HEK293 (cell line): ENCODE data around the gene TP53AIP1.
A peak's percentile ranks its signal among the peaks of the same experiment; 100 is the strongest.

Experiments
- CTCF ChIA-PET: fragments of 350-600 bp; formaldehyde crosslinking; extraction: SDS; loops from one replicate; lab custom pipeline; 2021; ENCODE audit warnings: antibody characterized with exemption; lab: Yijun Ruan, JAX
- POLR2A ChIA-PET: fragments of 300-600 bp; formaldehyde crosslinking; extraction: SDS; loops from one replicate; lab custom pipeline; 2020; ENCODE audit warnings: antibody characterized with exemption, inconsistent platforms; lab: Yijun Ruan, JAX
- H3K27ac ChIP-seq: fragments of 200-500 bp; sonication (Bioruptor generic); 2 replicates; pipeline ENCODE4 v1.5.1; 2014; ENCODE audit warnings: low read depth, low read length, control low read depth, inconsistent platforms; ENCODE audit errors: extremely low read depth
- H3K36me3 ChIP-seq, 2 experiments: fragments of 200-500 bp in 1 of 2; sonication (Bioruptor generic) in 1 of 2; 1 replicate in 1 of 2; 2 replicates in 1 of 2; pipeline ENCODE4 v1.5.1; 2014 to 2017; ENCODE audit warnings: inconsistent platforms in 2 of 2, low read length in 2 of 2; ENCODE audit not compliant: control insufficient read depth in 2 of 2, insufficient read depth in 1 of 2
- H3K4me1 ChIP-seq: fragments of 200-500 bp; sonication (Bioruptor generic); 2 replicates; pipeline ENCODE4 v1.5.1; 2014; ENCODE audit warnings: mild to moderate bottlenecking, low read length, inconsistent platforms; ENCODE audit not compliant: control insufficient read depth, insufficient read depth
- H3K4me3 ChIP-seq: 2 replicates; pipeline ENCODE4 v1.5.1; 2011; ENCODE audit warnings: low read depth, mild to moderate bottlenecking, control low read depth, low read length, moderate library complexity
- H3K9me3 ChIP-seq: fragments of 200-500 bp; sonication (Bioruptor generic); 2 replicates; pipeline ENCODE4 v1.5.1; 2014; ENCODE audit warnings: low read depth, low read length, inconsistent platforms; ENCODE audit not compliant: control insufficient read depth, insufficient read depth
- CTCF ChIP-seq: fragments of 450-650 bp; formaldehyde crosslinking; IDR thresholded peaks from 2 replicates; pipeline ENCODE4 v1.5.1; 2016; ENCODE audit warnings: missing biosample characterization, missing genetic modification characterization
- HIC1 ChIP-seq: fragments of 450-650 bp; formaldehyde crosslinking; IDR thresholded peaks from 2 replicates; pipeline ENCODE4 v1.5.1; 2016; ENCODE audit warnings: missing biosample characterization, missing genetic modification characterization
- HOXA7 ChIP-seq: sonication (generic); formaldehyde crosslinking; IDR thresholded peaks from 2 replicates; pipeline ENCODE4 v1.8.1; 2022; ENCODE audit warnings: missing genetic modification reagents, borderline replicate concordance
- IKZF3 ChIP-seq: fragments of 450-650 bp; IDR thresholded peaks from 2 replicates; pipeline ENCODE4 v1.5.0; 2018; ENCODE audit warnings: missing biosample characterization, mild to moderate bottlenecking, missing genetic modification characterization, moderate library complexity
- KLF1 ChIP-seq: fragments of 450-650 bp; formaldehyde crosslinking; IDR thresholded peaks from 2 replicates; pipeline ENCODE4 v1.5.1; 2016; ENCODE audit warnings: missing biosample characterization, missing genetic modification characterization
- KLF10 ChIP-seq: fragments of 450-650 bp; IDR thresholded peaks from 2 replicates; pipeline ENCODE4 v1.5.1; 2018; ENCODE audit warnings: missing biosample characterization, mild to moderate bottlenecking, missing genetic modification characterization
- SCRT1 ChIP-seq: fragments of 450-650 bp; formaldehyde crosslinking; IDR thresholded peaks from 2 replicates; pipeline ENCODE4 v1.5.1; 2016; ENCODE audit warnings: missing biosample characterization, missing genetic modification characterization, borderline replicate concordance
- SCRT2 ChIP-seq: fragments of 450-650 bp; formaldehyde crosslinking; IDR thresholded peaks from 2 replicates; pipeline ENCODE4 v1.5.1; 2016; ENCODE audit warnings: missing biosample characterization, missing genetic modification characterization
- TCF7L2 ChIP-seq: IDR thresholded peaks from 2 replicates; pipeline ENCODE4 v1.6.1; 2011; ENCODE audit warnings: low read depth, mild to moderate bottlenecking, inconsistent platforms, low read length, moderate library complexity, borderline replicate concordance
- ZBTB21 ChIP-seq: fragments of 450-650 bp; formaldehyde crosslinking; IDR thresholded peaks from 2 replicates; pipeline ENCODE4 v1.5.1; 2017; ENCODE audit warnings: missing biosample characterization, missing genetic modification characterization
- ZNF280D ChIP-seq: fragments of 450-650 bp; formaldehyde crosslinking; IDR thresholded peaks from 2 replicates; pipeline ENCODE4 v1.5.1; 2016; ENCODE audit warnings: missing biosample characterization, missing genetic modification characterization
- ZNF335 ChIP-seq: fragments of 450-650 bp; formaldehyde crosslinking; conservative IDR thresholded peaks from 2 replicates; pipeline ENCODE4 v1.5.1; 2016; ENCODE audit warnings: missing biosample characterization, missing genetic modification characterization
- ZNF362 ChIP-seq: fragments of 450-650 bp; formaldehyde crosslinking; IDR thresholded peaks from 2 replicates; pipeline ENCODE4 v1.5.1; 2016; ENCODE audit warnings: missing biosample characterization, missing genetic modification characterization
- ZNF37A ChIP-seq: fragments of 450-650 bp; IDR thresholded peaks from 2 replicates; pipeline ENCODE4 v1.5.1; 2018; ENCODE audit warnings: missing biosample characterization, missing genetic modification characterization
- ZNF488 ChIP-seq: fragments of 450-650 bp; formaldehyde crosslinking; IDR thresholded peaks from 2 replicates; pipeline ENCODE4 v1.5.1; 2016; ENCODE audit warnings: missing biosample characterization, missing genetic modification characterization
- ZNF600 ChIP-seq: fragments of 450-650 bp; formaldehyde crosslinking; IDR thresholded peaks from 2 replicates; pipeline ENCODE4 v1.5.1; 2016; ENCODE audit warnings: missing biosample characterization, missing genetic modification characterization
- ZNF654 ChIP-seq: fragments of 450-650 bp; formaldehyde crosslinking; IDR thresholded peaks from 2 replicates; pipeline ENCODE4 v1.5.1; 2016; ENCODE audit warnings: low read depth, missing biosample characterization, missing genetic modification characterization
- ZNF701 ChIP-seq: fragments of 450-650 bp; formaldehyde crosslinking; IDR thresholded peaks from 2 replicates; pipeline ENCODE4 v1.5.1; 2016; ENCODE audit warnings: missing biosample characterization, missing genetic modification characterization
- ZNF791 ChIP-seq: fragments of 450-650 bp; formaldehyde crosslinking; IDR thresholded peaks from 2 replicates; pipeline ENCODE4 v1.5.1; 2016; ENCODE audit warnings: missing biosample characterization, missing genetic modification characterization
- ZSCAN18 ChIP-seq: fragments of 450-650 bp; formaldehyde crosslinking; IDR thresholded peaks from 2 replicates; pipeline ENCODE4 v1.5.1; 2016; ENCODE audit warnings: missing biosample characterization, missing genetic modification characterization

TP53AIP1 gene

GRCh38 chr11:128957202-128957482 lies 14.5 kb upstream of the TP53AIP1 start (continued):
- no peak for TF ChIP-seq ZNF280D (tag by site-specific recombination)

- POLR2A ChIA-PET: interaction anchor here (1.9 kb wide), 1 partner anchor 71 kb away, joined by 14 read pairs; no protein-coding TSS in a partner anchor
- H3K36me3 ChIP-seq: no peaks in the 10 kb centered on the region
- H3K27ac ChIP-seq: no peak overlapping the region
- TF ChIP-seq KLF10 (tag by site-specific recombination): no peak
- TF ChIP-seq ZNF362 (tag by site-specific recombination): peak; percentile 97
- no peak for TF ChIP-seq ZNF37A (tag by site-specific recombination)
- TF ChIP-seq ZBTB21 (tag by site-specific recombination): no peak
- TF ChIP-seq CTCF (tag by site-specific recombination): peak; percentile 52; the same call in 1 of the 2 replicates
- TF ChIP-seq ZNF600 (tag by site-specific recombination): peak; percentile 56; the same call in 1 of the 2 replicates
- no peak for TF ChIP-seq ZSCAN18
- no peak for TF ChIP-seq ZNF488 (tag by site-specific recombination)
- TF ChIP-seq KLF1 (tag by site-specific recombination): no peak
- no peak for TF ChIP-seq ZNF791
- no peak for TF ChIP-seq ZNF335
- peak; percentile 79 for TF ChIP-seq ZNF654
- no peak for TF ChIP-seq TCF7L2
- TF ChIP-seq SCRT2 (tag by site-specific recombination): peak; percentile 91
- TF ChIP-seq SCRT1 (tag by site-specific recombination): peak; percentile 76; the same call in 1 of the 2 replicates
- 0 out of 2 replicates have a peak, but pooled peaks have one; percentile 15 for TF ChIP-seq IKZF3 (tag by site-specific recombination)
- TF ChIP-seq ZNF701: no peak
- no peak for TF ChIP-seq HIC1 (tag by site-specific recombination)
- TF ChIP-seq HOXA7 (CRISPR knock-in tag): no peak
- TF ChIP-seq, all 188 proteins: peak for 7
- Histone ChIP-seq H3K4me3 (no peak overlapping the region), H3K9me3 (no peaks in the 10 kb centered on the region), H3K4me1 (no peaks in the 10 kb centered on the region)
- CTCF ChIA-PET: interaction anchor here (0.5 to 18.1 kb wide), 37 partner anchors 9 to 836 kb away, joined by 3 to 556 read pairs (median 4); partner anchors contain the start of gene KCNJ5
Observed at GRCh38 chr11:128956401-128957201, 13.9 kb upstream of the TP53AIP1 start.
